Hematopoietic multipotent progenitor cell treated with erythropoietin and hydrocortisone succinate and interleukin-3 and kit ligand, for 15 days (in vitro differentiated cells): ENCODE results near the gene IRF2BP2.
"Not testable (repeated sequence)": the region's sequence is repeated elsewhere in the genome, so short reads cannot be mapped to it uniquely, and the experiment has no call there.

Source experiments
- DNase-seq: peaks from one replicate; pipeline ENCODE4 v3.0.0-alpha.2; 2015; ENCODE audit warnings: low spot score

The IRF2BP2 gene

DNA sequence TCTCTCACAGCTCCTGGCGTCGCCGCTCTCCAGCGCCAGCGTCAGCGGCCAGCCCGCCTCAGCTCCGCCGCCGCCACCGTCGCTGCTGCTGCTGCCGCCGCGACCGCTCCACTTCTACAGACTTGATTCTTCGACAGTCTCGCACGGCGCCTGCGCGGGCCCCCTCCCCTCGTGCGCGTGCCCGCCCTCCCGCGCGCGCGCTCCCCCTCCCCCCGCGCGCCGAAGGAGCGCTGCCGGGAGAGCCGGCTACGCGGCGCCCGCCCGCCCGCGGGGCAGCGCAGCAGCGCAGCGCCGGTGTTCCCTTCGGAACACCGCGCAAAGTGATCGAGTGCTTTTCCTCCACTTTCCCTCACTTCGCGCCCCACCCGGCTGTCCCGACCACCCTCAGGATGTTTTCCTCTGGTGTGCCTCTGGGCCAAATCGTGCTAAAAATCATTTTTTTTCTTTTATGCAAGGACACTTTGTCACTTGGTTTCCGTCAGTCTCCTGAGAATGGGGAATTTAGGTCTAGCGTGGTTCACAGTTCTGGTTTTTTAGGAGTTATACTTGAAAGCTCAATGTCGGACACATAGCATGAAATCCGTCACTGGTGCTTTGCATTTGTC is at the start of gene IRF2BP2:
Gene IRF2BP2 (minus strand): TSS at position 118 of the 605 bp plus-strand sequence. CDS start 684 bp downstream, outside the sequence.
- DNase-seq = peak; percentile 77

DNA sequence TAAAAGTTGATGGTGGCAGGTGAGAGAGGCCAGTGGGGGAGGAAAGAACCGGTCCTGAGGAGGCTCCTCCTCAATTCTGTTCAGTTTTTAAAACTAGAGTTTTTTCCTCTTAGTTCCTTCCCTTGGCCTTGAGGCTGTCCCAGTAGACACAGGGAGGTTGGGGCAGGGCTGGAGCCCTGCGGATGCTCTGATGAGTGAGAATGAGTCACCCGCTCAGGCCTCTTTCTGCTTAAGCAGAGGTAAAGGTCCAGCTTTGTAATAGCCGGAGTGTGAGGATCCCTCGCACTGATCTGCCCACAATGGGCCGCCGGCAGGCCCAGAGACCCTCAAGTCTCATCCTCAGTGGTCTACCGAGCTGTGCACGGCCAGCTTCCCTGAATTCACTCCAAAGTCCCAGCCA is 49.6 kb upstream of the IRF2BP2 start:
- DNase-seq = no peak

DNA sequence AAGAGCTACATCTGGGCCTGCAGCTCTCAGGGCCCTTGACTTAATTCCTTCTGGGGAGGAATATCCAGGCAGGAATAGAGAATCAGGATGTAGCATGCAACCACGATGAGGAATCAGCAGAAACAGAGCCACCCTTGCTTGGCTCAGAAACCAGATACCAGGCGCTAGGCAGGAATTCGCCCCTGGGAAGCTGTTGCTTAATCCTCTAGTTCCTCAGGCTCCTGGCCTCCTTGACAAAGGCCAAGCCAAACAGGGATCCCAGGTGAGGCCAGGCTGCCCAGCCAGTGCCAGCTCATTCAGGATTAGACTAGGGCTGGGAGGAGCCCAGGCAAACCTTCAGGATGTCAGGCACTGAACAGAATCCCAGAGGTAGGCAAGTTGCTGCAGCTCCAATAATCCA is 48.2 kb upstream of the IRF2BP2 start:
- no peak for DNase-seq

DNA sequence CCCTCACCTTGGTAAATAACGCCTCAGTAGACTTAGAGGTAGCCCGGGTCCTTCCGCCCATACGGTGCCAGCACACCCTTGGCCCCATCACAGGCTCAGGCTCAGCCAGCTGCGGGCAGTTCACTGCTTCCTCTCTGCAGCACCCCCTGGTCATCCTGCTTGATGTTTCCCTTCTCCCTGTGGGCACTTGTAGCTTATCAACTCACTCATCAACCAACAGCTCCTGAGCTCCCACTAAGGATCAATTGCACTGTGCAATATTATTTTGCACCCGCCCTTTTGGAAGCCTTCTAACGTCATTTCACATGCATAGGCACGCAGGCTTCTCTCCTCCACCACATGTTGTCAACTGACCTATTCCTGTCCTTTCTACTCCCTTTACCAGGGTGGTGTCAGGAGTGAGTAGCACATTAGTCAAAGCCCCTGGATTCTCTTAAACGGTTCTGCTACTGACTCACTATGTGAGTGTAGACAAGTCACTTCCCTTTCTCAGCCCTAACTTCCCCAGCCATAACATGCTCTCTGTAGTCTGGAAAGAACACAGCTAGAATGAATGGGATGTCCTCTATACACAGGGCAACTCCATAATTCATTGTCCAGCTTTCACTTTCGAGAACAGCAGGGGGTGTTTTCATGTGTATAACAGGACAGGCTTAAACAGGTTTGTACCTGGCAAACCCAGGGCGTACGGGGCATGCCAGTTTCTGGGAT is 47.1 kb upstream of the IRF2BP2 start:
- peak; percentile 12 for DNase-seq

DNA sequence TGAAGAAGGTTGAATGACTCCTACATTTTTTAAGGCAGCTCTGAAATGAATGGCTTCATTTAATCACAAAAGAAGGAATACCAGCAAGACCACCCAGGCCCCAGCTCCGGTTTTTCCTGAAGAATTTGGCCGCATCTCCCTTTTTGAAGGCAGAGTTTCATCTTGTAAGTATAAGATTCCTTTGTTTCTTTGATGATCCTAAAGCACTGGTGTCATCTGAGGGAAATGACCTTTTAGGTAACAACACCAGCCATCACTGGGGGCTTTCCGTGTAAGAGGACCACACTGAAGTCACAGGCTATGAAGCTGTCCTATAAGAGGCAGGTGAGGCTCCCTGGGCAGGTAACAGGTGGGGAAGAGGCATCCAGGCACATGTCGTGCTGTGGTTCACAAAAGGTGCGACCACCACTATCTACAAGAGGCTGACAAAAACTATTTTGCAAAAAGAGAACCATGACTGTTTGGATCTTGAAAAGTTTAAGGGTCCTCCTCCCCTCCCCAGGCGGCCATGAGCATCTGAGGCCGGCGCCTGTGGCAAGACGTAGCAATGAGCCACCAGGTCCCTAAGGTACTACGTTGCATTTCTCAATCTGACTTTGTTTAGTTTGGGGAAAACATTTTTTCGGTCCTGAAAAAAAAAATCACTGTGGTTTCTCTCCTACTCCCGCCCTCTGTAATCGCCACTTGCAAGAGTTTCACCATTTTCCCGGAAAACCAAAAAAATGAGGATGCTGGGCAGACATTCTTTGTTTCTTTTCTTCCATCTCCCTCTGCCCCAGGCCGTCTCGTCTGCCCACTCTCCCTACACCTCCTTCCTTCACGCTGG is 46.3 kb upstream of the IRF2BP2 start:
- no peak for DNase-seq

DNA sequence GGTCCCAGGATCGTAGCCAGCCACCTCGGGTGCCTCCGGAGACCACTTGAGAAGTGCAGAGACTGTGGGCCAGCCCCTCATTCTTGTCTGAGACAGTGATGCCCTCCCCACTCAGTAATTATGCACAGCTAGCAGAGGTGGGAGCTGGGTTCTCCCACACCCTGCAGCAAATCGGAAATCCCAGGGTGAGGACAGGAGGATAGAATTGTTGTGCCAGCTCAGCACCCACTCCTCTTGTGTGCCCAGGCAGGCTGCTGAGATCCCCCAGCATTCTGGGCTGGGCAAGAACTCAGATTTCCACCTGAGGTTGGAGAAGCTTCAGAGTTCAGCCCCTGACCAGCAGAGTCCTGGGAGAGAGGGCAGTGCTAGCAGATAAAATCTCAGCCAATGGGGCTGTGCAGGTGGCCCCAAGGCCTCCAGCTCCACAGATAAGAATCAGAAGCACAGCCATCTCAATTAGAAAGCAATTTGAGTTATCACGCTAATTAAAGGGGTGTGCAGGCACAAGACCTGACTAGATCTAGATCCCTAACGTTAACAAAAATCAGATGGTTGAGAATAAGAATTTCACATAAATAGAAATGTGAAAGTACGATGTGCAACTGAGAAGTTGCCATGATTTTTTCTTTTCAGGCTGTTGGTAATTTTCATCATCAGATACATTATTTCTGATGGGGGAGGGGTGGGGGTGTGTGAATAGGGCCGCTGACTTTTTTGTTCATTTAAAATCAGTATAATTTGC is 45.5 kb upstream of the IRF2BP2 start:
- no peak for DNase-seq

DNA sequence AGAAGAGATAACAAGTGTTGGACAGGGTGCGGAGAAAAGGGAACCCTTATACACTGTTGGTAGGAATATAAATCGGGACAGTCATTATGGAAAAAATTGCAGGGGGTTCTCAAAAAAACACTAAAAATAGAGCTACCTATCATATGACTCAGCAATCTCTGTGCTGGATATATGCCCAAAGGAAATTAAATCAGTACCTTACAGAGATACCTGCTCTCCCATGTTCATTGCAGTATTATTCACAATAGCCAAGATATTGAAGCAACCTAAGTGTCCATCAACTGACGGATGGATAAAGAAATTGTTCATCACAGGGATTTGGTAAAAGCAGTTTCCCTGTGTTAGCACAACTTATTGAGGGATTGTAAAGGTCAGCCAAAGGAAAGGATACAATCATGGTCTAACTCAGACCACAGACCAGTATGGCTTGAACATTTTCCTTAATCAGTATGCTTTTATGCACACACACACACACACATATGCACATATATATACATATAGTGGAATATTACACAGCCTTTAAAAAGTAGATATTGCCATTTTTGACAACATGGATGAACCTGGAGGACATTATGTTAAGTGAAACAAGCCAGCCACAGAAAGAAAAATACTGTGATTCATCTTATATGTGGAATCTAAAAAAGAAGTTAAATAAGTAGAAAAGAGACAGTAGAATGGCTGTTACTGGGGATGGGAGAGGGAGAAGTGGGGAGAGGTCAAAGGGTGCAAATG is 44.2 kb upstream of the IRF2BP2 start:
- DNase-seq = no peak

DNA sequence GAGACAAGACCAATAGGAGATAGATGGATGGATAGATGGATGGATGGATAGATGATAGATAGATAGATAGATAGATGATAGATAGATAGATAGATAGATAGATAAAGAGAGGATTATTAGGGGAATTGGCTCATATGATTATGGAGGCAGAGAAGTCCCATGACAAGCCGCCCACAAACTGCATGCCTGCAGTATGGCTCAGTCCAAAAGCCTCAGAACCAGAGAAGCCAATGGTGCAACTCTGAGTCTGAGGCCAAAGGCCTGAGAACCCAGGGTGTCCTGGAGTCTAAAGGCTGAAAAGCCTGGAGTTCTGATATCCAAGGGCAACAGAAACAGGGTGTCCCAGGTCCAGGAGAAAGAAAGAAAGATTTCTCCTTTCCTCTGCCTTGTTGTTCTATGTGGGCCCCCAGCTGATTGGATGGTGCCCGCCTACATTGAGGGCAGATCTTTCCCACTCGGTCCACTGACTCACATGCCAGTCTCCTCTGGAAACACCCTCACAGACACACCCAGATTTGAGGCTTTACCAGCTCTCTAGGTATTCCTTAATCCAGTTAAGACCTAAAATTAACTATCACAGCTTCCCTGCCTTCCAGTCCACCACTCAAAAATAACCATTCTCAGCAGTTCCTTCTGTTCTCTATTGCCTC is 39.6 kb upstream of the IRF2BP2 start:
- DNase-seq = no peak

DNA sequence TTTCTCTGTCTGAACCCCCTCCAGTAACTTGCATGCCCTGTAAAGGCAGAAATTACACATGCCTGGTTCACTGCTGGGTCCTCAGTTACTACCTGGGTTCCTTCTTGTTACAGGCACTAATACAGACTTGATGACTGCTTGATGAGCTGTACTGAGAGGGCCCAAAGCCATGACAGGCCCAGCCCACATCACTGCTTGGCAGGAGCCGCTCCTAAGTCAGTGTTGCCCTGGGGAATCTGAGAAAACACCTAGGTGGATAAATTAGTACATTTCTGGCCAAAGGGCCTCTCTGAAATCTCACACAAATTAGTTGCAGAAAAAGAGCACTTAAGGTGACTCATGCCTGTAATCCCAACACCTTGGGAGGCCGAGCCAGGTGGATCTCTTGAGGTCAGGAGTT is 37.8 kb upstream of the IRF2BP2 start:
- no peak for DNase-seq

DNA sequence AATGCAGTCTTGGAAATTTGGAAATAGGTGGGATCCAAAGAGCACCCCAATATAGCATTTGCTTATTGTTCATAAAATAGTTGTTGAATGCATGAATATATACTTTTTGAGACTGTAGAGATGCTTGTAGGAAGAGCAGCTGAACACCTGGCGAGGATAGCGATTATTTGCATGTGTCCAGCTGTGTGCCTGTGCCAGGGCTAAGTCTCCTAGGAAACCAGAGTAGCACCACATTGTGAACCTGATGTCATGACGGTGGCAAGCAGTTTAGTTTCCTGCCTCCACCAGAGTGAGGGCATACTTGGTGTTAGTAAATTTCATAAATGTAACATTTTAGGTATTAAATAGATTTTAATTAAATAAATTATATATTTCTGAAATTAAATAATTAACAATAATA is 37.3 kb upstream of the IRF2BP2 start:
- no peak for DNase-seq

DNA sequence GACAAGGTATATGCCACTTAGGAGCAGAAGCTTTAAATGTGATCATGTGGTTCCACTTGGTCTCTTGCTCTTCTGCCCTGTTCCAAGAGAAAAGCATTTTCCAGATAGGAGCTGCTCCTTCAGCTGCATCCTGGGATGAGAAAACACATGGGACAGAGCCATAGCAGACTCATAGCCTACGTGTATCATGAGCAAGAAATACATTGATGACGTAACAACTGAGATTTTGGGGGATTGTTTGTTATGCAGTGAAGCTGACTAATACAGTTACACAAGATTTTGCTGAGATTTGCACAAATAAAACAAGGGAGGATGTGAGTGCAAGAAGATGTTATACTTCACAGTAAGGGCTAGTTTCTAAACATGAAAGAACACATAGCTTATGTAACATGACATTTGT is 36.0 kb upstream of the IRF2BP2 start:
- DNase-seq = no peak

DNA sequence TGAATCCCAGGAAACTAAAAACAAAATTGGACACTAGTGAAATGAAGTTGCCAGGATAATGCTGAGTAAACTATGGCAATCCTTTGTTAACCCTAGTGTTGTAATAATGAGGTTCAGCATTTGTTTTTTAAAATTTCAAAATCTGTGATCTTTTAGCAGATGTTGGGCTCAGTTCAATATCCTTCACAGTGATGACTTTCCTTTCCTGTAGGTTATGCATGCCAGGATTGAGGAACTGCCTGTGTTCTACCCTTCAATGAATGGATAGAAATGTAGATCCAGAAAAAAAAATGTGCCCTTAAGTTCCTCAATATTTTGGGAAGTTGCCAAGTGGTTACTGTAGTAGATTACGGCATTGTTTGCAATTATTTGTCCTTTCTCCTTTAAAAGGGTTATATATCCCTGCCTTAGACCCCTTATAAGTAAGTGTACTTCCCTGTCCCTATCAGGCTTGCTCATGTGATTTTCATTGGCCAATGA is 35.5 kb upstream of the IRF2BP2 start:
- no peak for DNase-seq

DNA sequence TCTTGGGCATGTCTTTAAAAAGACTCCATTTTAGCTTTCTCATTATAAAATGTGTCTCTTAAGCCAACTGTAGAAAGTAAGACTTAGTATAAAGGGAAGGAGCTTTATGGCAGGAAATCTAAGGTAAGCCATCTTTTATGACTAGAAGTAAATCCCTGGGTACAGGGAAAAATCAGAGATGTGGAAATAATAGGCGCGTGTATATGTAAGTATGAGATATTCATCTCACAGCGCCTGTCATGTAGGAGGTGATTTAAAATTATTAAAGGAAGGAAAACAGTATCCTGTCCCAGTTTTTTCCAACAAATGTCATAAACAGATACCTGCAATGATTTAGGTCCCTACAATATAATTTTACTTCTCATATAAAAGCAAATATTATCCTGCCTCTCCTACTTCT is 35.0 kb upstream of the IRF2BP2 start:
- DNase-seq = no peak

DNA sequence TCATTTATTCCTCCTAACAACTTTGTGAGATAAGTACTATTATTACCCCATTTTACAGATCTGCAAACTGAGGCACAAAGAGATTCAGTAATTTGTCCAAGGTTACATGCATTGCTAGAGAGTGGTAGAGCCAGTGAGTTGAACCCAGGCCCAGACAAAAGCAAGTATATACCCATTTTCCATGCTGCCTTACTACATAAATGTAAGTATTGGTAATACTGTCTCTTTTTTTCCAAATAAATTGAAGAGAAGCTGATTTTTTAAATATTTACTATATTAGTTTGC is 33.8 kb upstream of the IRF2BP2 start:
- DNase-seq = no peak

DNA sequence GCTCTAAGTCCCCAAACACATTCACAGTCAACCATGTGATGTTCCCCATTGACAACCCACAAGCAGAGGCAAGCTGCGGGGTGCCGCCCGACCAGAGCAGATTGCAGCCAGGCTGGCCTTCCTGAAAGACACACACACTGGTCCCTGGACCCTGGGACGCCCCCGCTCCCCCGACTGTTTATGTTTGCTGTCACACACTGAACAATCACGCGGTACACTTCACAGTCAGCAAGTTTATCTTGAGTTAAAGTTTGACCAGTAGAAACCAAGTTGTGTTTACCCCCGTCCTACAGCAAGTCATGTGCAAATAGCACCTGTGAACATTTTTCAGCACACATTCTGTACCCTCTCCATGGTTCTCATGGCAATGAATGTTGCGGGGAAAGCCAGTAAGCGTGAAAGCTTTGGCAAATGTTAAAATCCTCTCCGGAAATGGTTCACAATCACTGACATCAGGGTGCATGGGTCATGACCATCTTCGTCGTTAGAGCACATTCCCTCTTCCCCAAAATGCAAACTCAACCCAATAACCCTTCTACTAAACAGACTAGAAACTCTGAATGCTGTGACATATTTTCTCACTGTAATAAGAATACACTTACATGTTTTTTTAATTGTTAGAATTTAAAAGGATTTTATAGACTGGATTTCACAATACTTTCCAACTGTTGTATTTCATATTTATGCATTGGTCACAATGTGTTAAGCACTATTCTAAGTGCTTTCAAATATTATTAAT is 33.3 kb upstream of the IRF2BP2 start:
- no peak for DNase-seq

DNA sequence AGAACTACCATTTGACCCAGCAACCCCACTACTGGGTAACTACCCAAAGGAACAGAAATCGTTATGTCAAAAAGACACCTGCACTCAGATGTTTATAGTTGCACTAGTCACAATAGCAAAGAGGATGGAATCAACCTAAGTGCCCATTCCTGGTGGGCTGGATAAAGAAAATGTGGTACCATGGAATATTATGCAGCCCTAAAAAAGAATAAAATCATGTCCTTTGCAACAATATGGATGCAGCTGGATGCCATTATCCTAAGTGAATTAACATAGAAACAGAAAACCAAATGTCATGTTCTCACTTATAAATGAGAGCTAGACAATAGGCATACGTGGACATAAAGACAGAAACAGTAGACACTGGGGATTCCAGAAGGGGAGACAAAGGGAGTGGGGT is 32.5 kb upstream of the IRF2BP2 start:
- no peak for DNase-seq

DNA sequence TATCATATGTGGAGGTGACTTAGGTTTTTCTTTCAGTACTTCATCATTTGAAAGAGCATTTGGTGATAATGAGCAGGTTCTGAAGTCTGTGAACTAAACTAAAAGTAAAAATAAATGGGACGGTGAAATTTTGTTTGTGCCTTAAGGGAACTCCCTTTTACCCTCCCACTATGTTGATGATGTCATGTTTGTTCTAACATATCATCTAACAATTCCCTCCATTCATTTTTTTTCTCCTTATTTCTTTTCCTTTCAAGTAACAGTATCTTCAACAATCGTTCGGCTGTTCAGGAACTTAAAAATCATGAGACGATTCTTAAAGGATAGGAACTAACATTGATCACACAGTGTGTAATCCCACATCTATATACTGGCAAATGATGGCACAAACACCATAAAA is 30.0 kb upstream of the IRF2BP2 start:
- DNase-seq = no peak

DNA sequence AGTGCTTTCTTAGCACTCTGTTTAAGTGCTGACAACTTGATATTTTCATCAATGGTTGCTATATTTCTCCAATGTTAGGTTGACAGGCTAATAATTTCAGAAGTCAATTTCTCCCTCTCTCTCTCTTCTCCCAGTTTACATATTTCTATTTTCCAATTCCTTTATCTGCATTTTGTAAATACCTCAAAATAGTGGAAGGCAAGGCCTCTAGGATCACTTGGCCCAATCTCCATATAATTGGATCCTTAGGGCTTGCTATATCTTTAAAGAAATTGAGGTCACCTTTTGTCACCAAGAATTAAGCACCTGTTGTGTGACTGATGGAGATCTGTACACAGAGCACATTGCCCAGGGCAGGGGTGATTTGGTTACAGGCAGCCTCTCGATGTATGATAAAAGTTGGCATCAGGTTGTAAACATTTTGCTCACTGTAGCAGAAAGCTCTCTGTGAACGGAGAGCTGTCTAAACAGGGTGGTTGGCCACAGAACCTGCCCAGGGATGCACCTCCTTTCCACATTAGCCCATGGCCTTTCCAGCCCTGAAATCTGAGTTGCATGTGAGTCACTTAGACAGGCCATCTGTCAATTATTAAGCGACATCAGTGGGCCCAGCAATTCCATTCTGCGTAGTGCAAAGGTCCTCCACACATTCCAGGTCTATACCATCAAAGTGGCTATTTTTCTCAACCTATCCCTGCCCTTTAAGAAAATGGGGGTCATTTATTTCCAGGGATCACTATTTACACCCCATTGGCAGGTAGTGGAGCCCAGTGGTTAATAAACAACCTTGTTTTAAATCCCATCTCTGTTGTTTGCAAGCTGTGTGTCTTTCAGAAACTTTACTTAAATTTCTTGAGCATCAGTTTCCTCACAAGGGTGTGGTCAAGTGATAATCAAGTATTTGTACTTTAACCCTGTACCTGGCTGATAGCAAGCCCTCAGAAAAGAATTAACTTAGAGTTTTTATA is 29.1 kb upstream of the IRF2BP2 start:
- no peak for DNase-seq

DNA sequence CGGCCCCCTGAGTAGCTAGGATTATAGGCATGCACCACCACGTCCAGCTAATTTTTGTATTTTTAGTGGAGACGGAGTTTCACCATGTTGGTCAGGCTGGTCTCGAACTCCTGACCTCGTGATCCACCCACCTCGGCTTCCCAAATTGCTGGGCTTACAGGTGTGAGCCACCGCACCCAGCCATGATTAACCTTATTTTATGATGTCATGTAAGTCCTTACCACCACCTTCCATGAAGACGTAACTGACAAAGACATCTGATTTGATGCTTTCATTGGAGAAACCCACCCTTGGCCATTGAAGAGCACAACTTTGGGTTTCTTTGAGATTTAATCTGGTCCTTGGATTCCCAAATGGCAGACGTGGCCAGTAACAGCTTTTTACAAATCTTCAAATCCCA is 24.9 kb upstream of the IRF2BP2 start:
- not testable (repeated sequence) for DNase-seq
